Left lung (tissue), 10 donors: ENCODE data around the gene SCGN. TPM values are rescaled to one million over a fixed set of nuclear protein-coding genes. Genes with fewer than 3 reads are reported as not detected.

Source experiments
- ATAC-seq: fragments of 200-7000 bp; cut with Tn5 transposase; one replicate; pipeline ENCODE4 v1.9.1; 2020; ENCODE audit warnings: moderate library complexity
- DNase-seq, 4 donors: peaks; one replicate each; pipeline ENCODE4 v3.0.0-alpha.2; 2013 to 2020
- H3K27ac ChIP-seq, 2 donors: fragments of 200-600 bp; sonication (generic) in 1 of 2; one replicate each; pipeline versions ENCODE4 v1.5.0 to v1.8.0; 2020 to 2021
- H3K27me3 ChIP-seq, 2 donors: fragments of 200-600 bp; sonication (generic) in 1 of 2; one replicate each; pipeline versions ENCODE4 v1.5.0 to v1.8.0; 2020 to 2021
- H3K36me3 ChIP-seq, 2 donors: fragments of 200-600 bp; sonication (generic) in 1 of 2; one replicate each; pipeline versions ENCODE4 v1.5.0 to v1.8.0; 2020 to 2021
- H3K4me1 ChIP-seq, 2 donors: fragments of 200-600 bp; one replicate each; pipeline ENCODE4 v1.8.0; 2021
- H3K4me3 ChIP-seq, 2 donors: fragments of 200-600 bp; sonication (generic) in 1 of 2; one replicate each; pipeline versions ENCODE4 v1.5.0 to v1.8.0; 2020 to 2021; ENCODE audit warnings: mild to moderate bottlenecking in 1 of 2
- H3K9me3 ChIP-seq, 2 donors: fragments of 200-600 bp; sonication (generic) in 1 of 2; one replicate each; pipeline versions ENCODE4 v1.5.0 to v1.8.0; 2020 to 2021
- CTCF ChIP-seq, 2 donors: fragments of 200-600 bp; sonication (generic) in 1 of 2; IDR thresholded peaks; one replicate each; pipeline versions ENCODE4 v1.5.0 to v1.8.0; 2021; ENCODE audit warnings: antibody characterized with exemption in 2 of 2
- intact Hi-C, 2 donors: fragments of 100-400 bp; cut with DNase I; formaldehyde crosslinking; loops; one replicate each; pipeline versions ENCODE4 v1.11.2 to v1.14.2; 2022
- polyA plus RNA-seq, 6 donors: library from polyadenylated mRNA; unstranded; fragments of 120-200 nt; gene quantifications; one replicate each; pipeline ENCODE4 v1.2.1, GENCODE V29; 2013; ENCODE audit not compliant: insufficient read length in 6 of 6
- total RNA-seq, 2 donors: library from RNA; stranded (reverse); fragmentation: NEBNext Ultra II Directional; extraction: Animal tissue kit (Norgen Biotek cat#: 25700); gene quantifications; one replicate each; pipeline ENCODE4 v1.2.1, GENCODE V29; 2021
- donor health status: DM: no; HTN: yes; CAD: no.
- donor health status: DM: no; HTN: no; CAD: no.

The SCGN gene
- total and polyA plus RNA-seq, 8 donors, result 1.4 to 3.0 (median 1.7) TPM; not detected in 2

GRCh38 chr6:25694366-25694765 lies 42.4 kb downstream of the SCGN start:
- Histone ChIP-seq H3K36me3 (no peaks in the 10 kb centered on the region), H3K4me1 (no peaks in the 10 kb centered on the region), H3K4me3 (no peak overlapping the region), H3K27me3 (peaks cover 0 to 5% of the 10 kb centered on the region in 2 donors), H3K27ac (no peak overlapping the region), H3K9me3 (no peaks in the 10 kb centered on the region)
- TF ChIP-seq CTCF (IDR thresholded peaks at IDR 0.05), result no peak
- ATAC-seq, result no peak
- intact Hi-C loops, result no loop called here
- DNase-seq, result no peak

GRCh38 chr6:25695671-25696070 lies 43.7 kb downstream of the SCGN start:
- no peaks in the 10 kb centered on the region for H3K9me3 ChIP-seq
- H3K36me3 ChIP-seq, result no peaks in the 10 kb centered on the region
- H3K4me3 ChIP-seq, result no peak overlapping the region
- H3K27me3 ChIP-seq, result peaks cover 0 to 5% of the 10 kb centered on the region in 2 donors
- intact Hi-C loops, result no loop called here
- ATAC-seq (no peak), DNase-seq (no peak)
- TF ChIP-seq CTCF (IDR thresholded peaks at IDR 0.05), result no peak
- no peaks in the 10 kb centered on the region for H3K4me1 ChIP-seq
- no peak overlapping the region for H3K27ac ChIP-seq

GRCh38 chr6:25697537-25698340 lies 45.7 kb downstream of the SCGN start:
- no peaks in the 10 kb centered on the region for H3K36me3 ChIP-seq
- ATAC-seq (no peak), DNase-seq (no peak)
- no peaks in the 10 kb centered on the region for H3K4me1 ChIP-seq
- H3K9me3 ChIP-seq, result no peaks in the 10 kb centered on the region
- intact Hi-C loops, result no loop called here
- H3K27me3 ChIP-seq, result peaks cover 0 to 5% of the 10 kb centered on the region in 2 donors
- TF ChIP-seq CTCF (IDR thresholded peaks at IDR 0.05), result no peak
- no peak overlapping the region for H3K27ac ChIP-seq
- no peak overlapping the region for H3K4me3 ChIP-seq

- ATAC-seq (no peak), DNase-seq (no peak)
- H3K27me3 ChIP-seq, result no peaks in the 10 kb centered on the region
- no peak overlapping the region for H3K4me3 ChIP-seq
- no peaks in the 10 kb centered on the region for H3K9me3 ChIP-seq
- intact Hi-C loops, result no loop called here
- H3K4me1 ChIP-seq, result no peaks in the 10 kb centered on the region
- no peak overlapping the region for H3K27ac ChIP-seq
- H3K36me3 ChIP-seq, result no peaks in the 10 kb centered on the region
- TF ChIP-seq CTCF (IDR thresholded peaks at IDR 0.05), result no peak
These were observed 46.6 kb downstream of the SCGN start for GRCh38 chr6:25698631-25699030.

GRCh38 chr6:25699649-25700048 lies 47.6 kb downstream of the SCGN start:
- Histone ChIP-seq H3K27ac (no peak overlapping the region), H3K4me3 (no peak overlapping the region), H3K9me3 (no peaks in the 10 kb centered on the region), H3K36me3 (no peaks in the 10 kb centered on the region), H3K4me1 (no peaks in the 10 kb centered on the region), H3K27me3 (no peaks in the 10 kb centered on the region)
- DNase-seq (no peak), ATAC-seq (no peak)
- intact Hi-C loops, result no loop called here
- no peak for TF ChIP-seq CTCF (IDR thresholded peaks at IDR 0.05)
